Spleen (tissue), 11 donors: ENCODE measurements around the gene PRIM2. TPM values are rescaled to one million over a fixed set of nuclear protein-coding genes. Genes with fewer than 3 reads are reported as not detected.
"Not testable (repeated sequence)": the region's sequence is repeated elsewhere in the genome, so short reads cannot be mapped to it uniquely, and the experiment has no call there.

Experiments
- DNase-seq: peaks from one replicate; pipeline ENCODE4 v3.0.0-alpha.2; 2020
- H3K27ac ChIP-seq, 8 donors: fragments of 200-600 bp; sonication (generic) in 7 of 8; 1 replicate in 4 of 8; 2 replicates in 4 of 8; pipeline versions ENCODE4 v1.5.0 to v1.8.0; 2016 to 2021; ENCODE audit warnings: inconsistent platforms in 4 of 8, mild to moderate bottlenecking in 4 of 8, moderate library complexity in 1 of 8
- H3K27me3 ChIP-seq, 7 donors: fragments of 200-600 bp; sonication (generic) in 6 of 7; replicated peaks in 1 of 7; 1 replicate in 4 of 7; 2 replicates in 3 of 7; pipeline versions ENCODE4 v1.5.0 to v1.8.0; 2016 to 2021; ENCODE audit warnings: inconsistent platforms in 3 of 7, mild to moderate bottlenecking in 1 of 7
- H3K36me3 ChIP-seq, 6 donors: fragments of 200-600 bp; sonication (generic) in 5 of 6; 1 replicate in 4 of 6; 2 replicates in 2 of 6; pipeline versions ENCODE4 v1.5.0 to v1.8.0; 2016 to 2021; ENCODE audit warnings: inconsistent platforms in 2 of 6
- H3K4me1 ChIP-seq, 6 donors: fragments of 200-600 bp; sonication (generic) in 5 of 6; 1 replicate in 3 of 6; 2 replicates in 3 of 6; pipeline versions ENCODE4 v1.5.0 to v1.8.0; 2016 to 2021; ENCODE audit warnings: inconsistent platforms in 3 of 6
- H3K4me3 ChIP-seq, 8 donors: fragments of 200-600 bp; sonication (generic) in 7 of 8; 1 replicate in 4 of 8; 2 replicates in 4 of 8; pipeline versions ENCODE4 v1.5.0 to v1.8.0; 2016 to 2021; ENCODE audit warnings: inconsistent platforms in 4 of 8, mild to moderate bottlenecking in 4 of 8, moderate library complexity in 2 of 8
- H3K9me3 ChIP-seq, 8 donors: fragments of 200-600 bp; sonication (generic) in 7 of 8; 1 replicate in 4 of 8; 2 replicates in 4 of 8; pipeline versions ENCODE4 v1.5.0 to v1.8.0; 2016 to 2021; ENCODE audit warnings: inconsistent platforms in 4 of 8
- WGBS, 5 donors: extraction: QIAGEN DNeasy Blood & Tissue Kit in 3 of 5; methylation state at CpG; one replicate each; pipeline versions ENCODE4 v1.1.5 to v1.1.7; 2013 to 2018; 5-methylcytosine and 5-hydroxymethylcytosine counted together
- intact Hi-C: fragments of 100-400 bp; cut with DNase I; formaldehyde crosslinking; loops from one replicate; pipeline ENCODE4 v1.15.0; 2023; ENCODE audit warnings: low total_unique reads
- polyA plus RNA-seq, 3 donors: library from polyadenylated mRNA; stranded (reverse); fragments of 200-250 nt; gene quantifications; one replicate each; pipeline ENCODE4 v1.2.1, GENCODE V29; 2013
- total RNA-seq, 7 donors: library from RNA; depleted of rRNA in 3 of 7; stranded (reverse); fragments of >200 nt in 3 of 7; fragmentation: NEBNext Ultra II Directional in 4 of 7; extraction: Animal tissue kit (Norgen Biotek cat#: 25700) in 4 of 7; gene quantifications; one replicate each; pipeline versions ENCODE4 v1.1.0 to v1.2.1, GENCODE V29; 2016 to 2021
- donor health status: healthy with polysubstance abuse.
- donor health status: DM: no; HTN: no; CAD: no; lungs with moderate emphysema.
- donor health status: DM: no; HTN: no; CAD: no.
- donor health status: Bipolar disorder and iron deficiency.
- donor health status: healthy.
- donor health status: DM: no; HTN: no; CAD: no.
- donor health status: DM: yes; HTN: yes; CAD: no.

Gene PRIM2
- total and polyA plus RNA-seq, 10 donors = 6.0 to 20.2 (median 13.9) TPM

DNA sequence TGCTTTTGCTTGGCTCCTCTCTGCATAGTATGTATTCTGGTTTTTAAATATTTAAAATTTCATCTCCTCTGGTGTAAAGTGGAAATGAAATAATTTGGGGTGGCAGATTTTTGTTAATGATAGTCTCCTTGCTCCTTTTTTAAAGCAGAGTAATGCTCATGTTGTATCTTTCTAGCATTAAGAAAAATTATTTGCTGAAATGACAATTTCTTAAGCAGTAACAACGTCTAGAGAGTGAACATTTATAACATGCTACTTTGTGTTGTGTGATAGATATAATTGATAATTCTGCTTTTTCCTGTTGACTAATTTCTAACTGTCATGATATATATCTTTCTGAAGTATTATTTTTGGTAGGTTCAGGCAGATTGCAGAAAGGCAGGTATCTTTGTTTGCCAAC, 127.4 kb downstream of the PRIM2 start:
- H3K4me3 ChIP-seq, H3K36me3 ChIP-seq, intact Hi-C loops, H3K4me1 ChIP-seq, H3K27ac ChIP-seq, H3K27me3 ChIP-seq, H3K9me3 ChIP-seq, DNase-seq: not testable (repeated sequence)
- WGBS, 5 donors = 79 to 94% (median 90%) methylated on average over 1 of the region's 1 CpG

DNA sequence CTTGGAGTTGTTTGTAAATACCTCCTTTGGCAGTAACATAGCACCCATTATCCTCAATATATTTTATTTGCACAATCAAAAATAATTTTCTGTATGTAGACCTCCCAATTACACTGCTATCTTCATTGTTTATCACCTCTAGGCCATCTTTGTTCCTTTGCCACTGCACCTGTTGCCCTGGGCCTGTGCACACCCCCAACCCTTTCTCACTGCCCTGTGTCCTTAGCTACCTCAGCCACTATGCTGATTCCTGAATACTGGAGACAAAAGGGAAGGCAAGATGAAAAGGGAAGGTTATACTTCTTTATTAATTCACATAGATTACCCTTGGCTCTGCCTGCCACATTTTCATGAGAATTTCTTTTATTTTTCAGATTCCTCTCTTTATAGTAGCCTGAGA, 127.9 kb downstream of the PRIM2 start:
- H3K27me3 ChIP-seq, H3K27ac ChIP-seq, DNase-seq, H3K9me3 ChIP-seq, H3K4me1 ChIP-seq, H3K36me3 ChIP-seq, intact Hi-C loops, H3K4me3 ChIP-seq: not testable (repeated sequence)

DNA sequence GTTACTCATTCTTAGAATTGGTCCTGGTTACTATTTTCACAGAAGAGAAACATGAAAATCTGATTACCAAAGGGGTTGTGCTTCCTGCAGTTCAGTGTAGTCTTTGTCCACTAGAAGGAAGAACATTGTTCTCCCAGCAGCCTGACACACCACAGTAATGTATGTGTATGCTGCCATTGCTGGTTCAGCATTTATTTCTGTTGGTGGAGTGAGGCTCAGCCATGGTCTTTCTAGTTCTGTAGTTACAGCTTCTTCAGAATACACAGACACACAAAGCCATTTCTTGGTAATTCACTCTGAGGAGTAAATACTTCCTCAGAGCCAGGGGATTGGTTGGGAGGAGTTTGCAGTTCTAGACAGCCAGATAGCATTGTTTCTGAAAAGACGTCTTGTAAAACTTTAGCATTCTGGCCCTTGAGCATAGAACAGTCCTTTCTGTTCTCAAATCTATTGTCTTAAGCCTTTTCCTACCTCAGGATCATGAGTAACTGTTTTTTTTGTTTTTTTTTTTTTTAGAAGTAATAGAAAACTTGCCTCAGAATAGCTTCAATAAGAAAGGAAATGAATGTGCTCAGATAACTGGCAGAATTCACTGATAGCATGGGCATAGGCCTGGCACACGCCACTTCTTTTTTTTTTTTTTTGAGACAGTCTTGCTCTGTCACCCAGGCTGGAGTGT, 128.5 kb downstream of the PRIM2 start:
- DNase-seq, H3K9me3 ChIP-seq, H3K36me3 ChIP-seq, H3K4me1 ChIP-seq, H3K4me3 ChIP-seq, H3K27ac ChIP-seq, intact Hi-C loops, H3K27me3 ChIP-seq: not testable (repeated sequence)
- WGBS, 5 donors = 73 to 81% (median 75%) methylated on average over 2 of the region's 2 CpGs

DNA sequence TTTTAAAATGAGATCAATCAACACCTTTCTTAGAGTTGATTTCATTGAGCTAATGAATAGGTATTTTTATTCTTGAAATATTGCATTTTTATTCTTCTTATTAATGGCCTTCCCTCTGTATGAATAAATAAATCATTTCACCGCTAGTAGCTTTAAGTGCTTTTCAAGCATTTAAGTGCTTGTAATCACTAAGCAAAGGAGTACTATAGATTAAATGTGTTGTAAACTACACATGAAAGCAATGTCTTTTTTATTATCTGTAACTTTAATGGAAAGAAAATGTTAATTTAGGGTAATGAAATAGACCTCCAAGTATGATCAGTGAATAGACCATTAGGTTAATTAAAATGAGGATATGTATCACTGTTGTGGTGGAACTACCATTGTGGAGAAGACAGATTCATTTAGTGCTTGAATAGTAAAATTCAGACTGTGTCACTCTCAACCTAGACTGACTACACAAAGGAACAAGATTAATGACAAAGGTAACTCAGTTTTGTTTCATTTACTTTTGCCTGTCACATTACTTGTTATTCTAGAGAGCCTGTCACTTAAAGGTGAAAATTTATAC, 132.2 kb downstream of the PRIM2 start:
- H3K27me3 ChIP-seq, intact Hi-C loops, H3K9me3 ChIP-seq, DNase-seq, H3K27ac ChIP-seq, H3K4me1 ChIP-seq, H3K36me3 ChIP-seq, H3K4me3 ChIP-seq: not testable (repeated sequence)
- WGBS, 5 donors = 91 to 100% (median 96%) methylated on average over 1 of the region's 1 CpG

DNA sequence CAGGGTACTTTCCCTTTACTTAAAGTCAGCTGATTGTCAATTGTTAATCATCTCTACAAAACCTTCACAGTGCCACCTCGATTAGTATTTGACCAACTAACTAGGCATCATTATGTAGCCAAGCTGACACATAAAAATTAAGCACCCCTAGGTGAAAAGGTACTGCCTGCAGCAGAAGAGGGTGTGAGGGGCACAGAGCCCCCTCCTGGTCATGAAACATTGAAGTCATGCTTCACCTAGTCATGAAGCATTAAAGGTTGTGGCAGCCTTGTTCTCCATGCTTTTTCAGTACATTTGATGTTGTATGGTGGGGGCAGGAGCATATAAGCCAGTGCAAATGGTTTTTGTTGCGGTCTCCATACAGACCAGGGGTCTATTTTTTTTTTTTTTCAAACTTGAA, 142.4 kb downstream of the PRIM2 start:
- H3K9me3 ChIP-seq, H3K27me3 ChIP-seq, H3K36me3 ChIP-seq, H3K4me1 ChIP-seq, H3K4me3 ChIP-seq, DNase-seq, H3K27ac ChIP-seq, intact Hi-C loops: not testable (repeated sequence)
- 84 to 91% (median 88%) methylated on average over 2 of the region's 2 CpGs for WGBS, 5 donors

DNA sequence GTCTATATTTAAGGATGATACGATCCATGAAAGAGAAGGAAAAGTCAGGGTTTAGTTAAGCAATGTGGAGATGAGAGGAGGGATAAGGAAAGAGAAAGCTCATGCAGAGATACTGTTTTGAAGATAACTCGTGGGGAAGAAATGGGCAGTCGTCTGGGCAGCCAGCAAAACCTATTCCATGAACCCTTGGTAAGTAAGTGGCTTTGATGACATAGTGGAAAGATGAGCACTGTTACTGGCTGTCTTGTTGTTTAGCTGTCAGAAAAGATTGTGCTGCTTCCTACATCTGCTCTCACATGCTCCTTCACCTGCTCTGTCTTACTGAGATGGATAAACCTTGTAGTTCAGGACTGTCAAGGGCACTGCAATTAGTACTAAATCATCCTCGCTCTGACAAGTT, 143.6 kb downstream of the PRIM2 start:
- H3K27ac ChIP-seq, H3K4me3 ChIP-seq, intact Hi-C loops, H3K27me3 ChIP-seq, H3K36me3 ChIP-seq, H3K4me1 ChIP-seq, DNase-seq, H3K9me3 ChIP-seq: not testable (repeated sequence)
- 80 to 93% (median 83%) methylated on average over 3 to 4 of the region's 4 CpGs for WGBS, 5 donors

DNA sequence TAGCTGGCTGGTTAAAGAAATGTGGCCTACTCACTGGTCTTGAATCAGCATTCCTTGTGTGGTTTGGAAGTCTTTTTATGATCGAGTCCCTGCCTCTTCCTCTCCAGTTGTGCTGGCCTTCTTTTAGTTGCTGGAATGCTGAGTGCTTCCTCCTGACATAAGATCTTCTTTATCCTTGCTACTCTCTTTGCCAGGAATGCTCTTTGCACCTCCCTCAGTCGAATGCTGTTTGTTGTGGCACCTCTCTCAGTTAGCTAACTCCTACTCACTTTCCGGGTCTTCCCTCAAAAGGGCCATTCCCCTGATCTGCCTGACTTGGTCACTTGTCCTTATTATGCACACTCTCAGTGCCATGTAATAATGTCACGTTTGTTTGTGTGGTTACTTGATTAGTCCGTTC, 146.4 kb downstream of the PRIM2 start:
- WGBS, 5 donors = 76 to 90% (median 85%) methylated on average over 5 of the region's 5 CpGs
- H3K4me1 ChIP-seq, DNase-seq, H3K4me3 ChIP-seq, H3K27ac ChIP-seq, H3K9me3 ChIP-seq, H3K36me3 ChIP-seq, H3K27me3 ChIP-seq, intact Hi-C loops: not testable (repeated sequence)

DNA sequence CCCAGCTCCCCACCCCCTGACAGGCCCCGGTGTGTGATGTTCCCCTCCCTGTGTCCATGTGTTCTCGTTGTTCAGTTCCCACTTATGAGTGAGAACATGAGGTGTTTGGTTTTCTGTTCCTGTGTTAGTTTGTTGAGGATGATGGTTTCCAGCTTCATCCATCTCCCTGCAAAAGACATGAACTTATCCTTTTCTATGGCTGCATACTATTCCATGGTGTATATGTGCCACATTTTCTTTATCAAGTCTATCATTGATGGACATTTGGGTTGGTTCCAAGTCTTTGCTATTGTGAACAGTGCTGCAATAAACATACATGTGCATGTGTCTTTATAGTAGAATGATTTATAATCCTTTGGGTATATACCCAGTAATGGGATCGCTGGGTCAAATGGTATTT, 148.5 kb downstream of the PRIM2 start:
- H3K9me3 ChIP-seq, intact Hi-C loops, H3K4me3 ChIP-seq, H3K4me1 ChIP-seq, H3K36me3 ChIP-seq, H3K27me3 ChIP-seq, H3K27ac ChIP-seq, DNase-seq: not testable (repeated sequence)
- 91 to 100% (median 97%) methylated on average over 3 of the region's 3 CpGs for WGBS, 5 donors
